ENCODE measurements around the gene GALNS. TPM values are rescaled to one million over a fixed set of nuclear protein-coding genes. Genes with fewer than 3 reads are reported as not detected.

GALNS gene
- total and polyA plus RNA-seq, 2 experiments from 2014 or later: 9.7 to 18.8 TPM

GRCh38 chr16:88850531-88851199 is 6.1 kb downstream of the GALNS start (continued):
- TF ChIP-seq ZNF462 (CRISPR knock-in tag; IDR thresholded peaks at IDR 0.05) (no peak), JUNB (IDR thresholded peaks at IDR 0.05; ENCODE audit: unreplicated experiment) (no peak)

GRCh38 chr16:88848557-88848956 is 8.2 kb downstream of the GALNS start:
- Mint-ChIP-seq H3K27ac (no peak overlapping the region), H3K36me3 (ENCODE audit: low read depth) (peaks cover 22% of the 10 kb centered on the region), H3K27me3 (ENCODE audit: insufficient read depth, low read depth, poor library complexity) (peaks cover 5% of the 10 kb centered on the region), H3K4me3 (no peak overlapping the region), H3K4me1 (0 out of 3 replicates have a peak, but pooled peaks cover 3% of the 10 kb centered on the region), H3K9me3 (peaks cover 12% of the 10 kb centered on the region; the same call in 1 of the 3 replicates)
- H3F3A ChIP-seq (replicated peaks; ENCODE audit: low read depth): no peaks in the 10 kb centered on the region
- H3K27me3 ChIP-seq (ENCODE audit: insufficient read depth): no peaks in the 10 kb centered on the region
- H3K4me1 ChIP-seq (ENCODE audit: insufficient read depth): no peaks in the 10 kb centered on the region
- DNase-seq (ENCODE audit: low spot score): no peak
- H3K36me3 ChIP-seq (ENCODE audit: insufficient read depth): no peaks in the 10 kb centered on the region
- no peak overlapping the region for H2AFZ ChIP-seq
- no peak for ATAC-seq
- H4K20me1 ChIP-seq (replicated peaks; ENCODE audit: insufficient read depth): no peaks in the 10 kb centered on the region
- no peak overlapping the region for H3K4me3 ChIP-seq
- no peaks in the 10 kb centered on the region for H3K79me2 ChIP-seq (replicated peaks; ENCODE audit: insufficient read depth)
- no peak overlapping the region for H3K27ac ChIP-seq (ENCODE audit: low read depth)
- H3K9me2 ChIP-seq (ENCODE audit: insufficient read depth): no peaks in the 10 kb centered on the region
- H3K4me2 ChIP-seq: no peak overlapping the region
- TF ChIP-seq ETS1 (IDR thresholded peaks at IDR 0.05) (no peak), STAT1 (IDR thresholded peaks at IDR 0.05; ENCODE audit: unreplicated experiment) (no peak), EZH2phosphoT487 (IDR thresholded peaks at IDR 0.05; ENCODE audit: unreplicated experiment) (no peak), ZNF331 (CRISPR knock-in tag; IDR thresholded peaks at IDR 0.05; ENCODE audit: low read depth) (no peak), CTCF (conservative IDR thresholded peaks at IDR 0.05; ENCODE audit: low read depth in 2 of 2) (no peak), EZH2 (IDR thresholded peaks at IDR 0.05; ENCODE audit: low read depth, unreplicated experiment) (no peak), CREB1 (CRISPR knock-in tag; IDR thresholded peaks at IDR 0.05; ENCODE audit: low read depth) (no peak), REST (IDR thresholded peaks at IDR 0.05; ENCODE audit: unreplicated experiment) (no peak), POLR2AphosphoS5 (IDR thresholded peaks at IDR 0.05; ENCODE audit: low read depth) (no peak), NANOG (IDR thresholded peaks at IDR 0.05; ENCODE audit: borderline replicate concordance) (no peak), ZNF114 (CRISPR knock-in tag; IDR thresholded peaks at IDR 0.05) (no peak), JUNB (IDR thresholded peaks at IDR 0.05; ENCODE audit: unreplicated experiment) (no peak)

Data from GM23338 (cell line).